Activated CD8-positive, alpha-beta memory T cell treated with anti-CD3 and anti-CD28 coated beads, Interleukin-2, amount 50 U/mL, for 24 hours (primary cell): ENCODE results near the gene TRPC1.
A peak's percentile ranks its signal among the peaks of the same experiment; 100 is the strongest.
"Not testable (repeated sequence)": the region's sequence is repeated elsewhere in the genome, so short reads cannot be mapped to it uniquely, and the experiment has no call there.

Experiments
- DNase-seq: peaks from one replicate; pipeline ENCODE4 v3.0.0-alpha.2; 2020; ENCODE audit errors: extremely low read depth

TRPC1 gene

DNA sequence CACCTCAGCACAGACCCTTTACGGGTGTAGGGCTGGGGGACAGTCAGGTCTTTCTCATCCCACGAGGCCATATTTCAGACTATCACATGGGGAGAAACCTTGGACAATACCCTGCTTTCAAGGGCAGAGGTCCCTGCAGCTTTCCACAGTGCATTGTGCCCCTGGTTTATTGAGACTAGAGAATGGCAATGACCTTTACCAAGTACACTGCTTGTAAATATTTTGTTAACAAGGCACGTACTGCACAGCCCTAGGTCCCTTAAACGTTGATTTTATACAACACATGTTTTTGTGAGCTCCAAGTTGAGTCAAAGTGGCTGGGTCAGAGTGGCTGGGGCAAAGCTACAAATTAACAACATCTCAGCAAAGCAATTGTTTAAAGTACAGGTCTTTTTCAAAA is 28.8 kb downstream of the TRPC1 start:
- not testable (repeated sequence) for DNase-seq

DNA sequence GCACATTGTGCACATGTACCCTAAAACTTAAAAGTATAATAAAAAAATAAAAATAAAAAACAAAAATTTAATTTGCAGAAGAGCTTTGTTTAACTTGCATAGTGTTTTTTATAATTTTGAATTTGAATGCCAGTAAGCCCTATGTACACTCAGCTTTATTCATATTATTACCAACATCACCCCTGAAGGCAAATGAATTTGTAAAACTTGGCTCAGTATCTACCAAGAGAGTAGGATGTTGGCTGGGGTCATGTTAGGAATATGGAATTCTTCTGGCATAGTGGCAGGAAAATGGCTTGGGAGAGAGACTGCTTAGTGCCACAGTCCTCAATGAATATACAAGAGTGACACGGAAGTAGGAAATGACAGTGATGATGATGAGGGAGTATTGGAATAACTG is 30.7 kb downstream of the TRPC1 start:
- no peak for DNase-seq

DNA sequence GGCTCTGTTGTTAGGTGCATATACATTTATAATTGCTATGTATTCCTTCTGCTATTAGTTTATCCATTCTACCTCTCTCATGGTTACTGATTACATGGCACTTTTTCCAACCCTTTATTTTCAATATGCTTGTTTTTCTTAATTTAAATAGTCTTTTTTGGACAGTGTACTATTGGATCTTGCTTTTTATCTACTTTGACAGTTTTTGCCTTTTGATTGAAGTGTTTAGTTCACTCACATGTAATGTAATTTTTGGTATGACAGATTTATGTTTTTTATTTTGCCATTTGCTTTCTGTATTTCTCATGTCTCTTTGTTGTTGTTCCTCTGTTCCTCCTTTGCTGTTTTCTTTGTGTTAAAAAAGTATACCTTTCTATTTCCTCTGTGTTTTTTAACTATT is 44.5 kb downstream of the TRPC1 start:
- no peak for DNase-seq

DNA sequence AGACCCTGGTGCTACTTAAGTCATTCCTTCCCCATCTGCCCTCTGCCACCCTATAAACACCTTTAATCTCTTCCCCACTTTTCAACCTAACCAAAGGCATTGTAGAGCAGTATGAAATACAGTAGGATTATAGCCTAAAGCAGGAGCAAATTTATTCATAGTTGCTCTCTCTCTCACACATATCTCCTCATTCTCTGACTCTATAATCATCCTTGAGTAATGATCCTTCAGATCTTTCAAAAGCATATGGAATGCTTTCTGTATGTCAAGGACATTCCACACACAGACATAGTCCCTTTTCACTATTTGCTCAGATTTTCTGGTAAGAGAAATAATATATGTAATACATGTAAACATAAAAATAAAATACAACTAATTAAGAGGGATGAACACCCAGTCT is 54.1 kb downstream of the TRPC1 start:
- DNase-seq: no peak

DNA sequence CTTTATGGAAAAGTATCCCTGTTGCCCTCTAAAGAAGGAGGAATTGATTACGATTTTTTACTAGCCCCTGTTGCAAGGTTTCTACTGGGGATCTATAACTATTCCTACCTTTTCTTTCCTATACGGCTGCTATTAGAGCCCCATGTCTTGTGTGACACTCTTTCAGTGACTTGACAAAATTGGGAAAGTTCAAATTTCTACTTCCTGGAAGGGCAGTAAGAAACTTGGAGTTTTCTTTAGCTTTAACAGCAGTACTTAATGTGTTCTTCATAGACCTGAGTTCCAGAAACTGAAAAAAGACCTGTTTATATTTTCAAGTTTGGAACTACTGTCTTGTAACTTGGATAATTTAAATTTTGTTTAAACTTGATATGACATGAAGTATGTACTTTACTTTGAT is 54.7 kb downstream of the TRPC1 start:
- DNase-seq: no peak

DNA sequence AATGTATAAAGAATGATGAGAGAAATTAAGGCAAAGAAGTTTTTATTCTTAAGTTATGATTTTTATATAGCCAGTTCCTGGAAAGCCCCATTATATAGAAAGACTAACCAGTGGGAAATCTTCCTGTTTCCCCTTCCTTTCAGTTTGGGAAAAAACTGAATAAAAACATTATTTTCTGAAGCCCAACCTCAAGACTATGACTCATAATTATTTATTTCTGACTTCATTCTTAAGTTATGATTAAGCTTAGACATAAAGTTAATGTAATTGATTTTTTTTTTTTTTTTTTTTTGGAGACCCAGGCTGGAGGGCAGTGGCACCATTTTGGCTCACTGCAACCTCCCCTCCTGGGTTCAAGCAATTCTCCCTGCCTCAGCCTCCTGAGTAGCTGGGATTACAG is 55.8 kb downstream of the TRPC1 start:
- DNase-seq: no peak

DNA sequence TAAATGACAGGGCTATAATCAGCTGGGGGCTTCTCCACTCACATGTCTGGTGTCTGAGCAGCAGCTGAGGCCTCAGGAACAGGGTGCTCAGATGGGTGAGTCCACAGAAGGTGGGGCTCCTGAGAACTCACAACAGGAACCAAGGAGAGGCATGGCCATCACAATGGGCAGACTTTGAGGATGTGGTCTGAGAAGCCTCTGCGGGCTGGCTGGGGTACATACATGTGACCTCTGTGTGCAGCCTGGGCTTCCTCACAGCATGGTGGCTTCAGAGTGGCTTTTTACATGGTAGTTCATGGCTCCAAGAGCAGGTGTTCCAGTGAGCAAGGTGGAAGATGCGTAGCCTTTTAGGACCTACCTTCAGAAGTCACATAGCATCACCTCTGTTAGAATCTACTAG is 58.8 kb downstream of the TRPC1 start:
- no peak for DNase-seq

DNA sequence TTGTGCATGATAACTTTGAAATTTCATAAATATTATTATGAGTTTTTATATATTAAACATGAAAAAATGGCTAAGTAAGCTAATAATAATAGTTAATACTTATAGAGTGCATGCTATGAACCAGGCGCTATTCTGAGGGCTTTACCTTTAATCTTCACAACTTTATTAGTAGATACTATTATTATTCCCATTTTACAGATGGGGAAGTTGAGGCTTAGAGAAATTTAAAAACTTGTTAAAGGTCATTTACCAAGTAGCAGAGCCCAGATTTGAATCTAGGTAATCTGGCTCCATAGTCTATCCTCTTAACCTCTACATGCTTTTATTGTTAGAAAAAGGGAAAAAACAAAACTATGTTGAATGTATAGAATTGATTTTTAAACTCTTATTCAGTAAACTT is 60.4 kb downstream of the TRPC1 start:
- DNase-seq: no peak

DNA sequence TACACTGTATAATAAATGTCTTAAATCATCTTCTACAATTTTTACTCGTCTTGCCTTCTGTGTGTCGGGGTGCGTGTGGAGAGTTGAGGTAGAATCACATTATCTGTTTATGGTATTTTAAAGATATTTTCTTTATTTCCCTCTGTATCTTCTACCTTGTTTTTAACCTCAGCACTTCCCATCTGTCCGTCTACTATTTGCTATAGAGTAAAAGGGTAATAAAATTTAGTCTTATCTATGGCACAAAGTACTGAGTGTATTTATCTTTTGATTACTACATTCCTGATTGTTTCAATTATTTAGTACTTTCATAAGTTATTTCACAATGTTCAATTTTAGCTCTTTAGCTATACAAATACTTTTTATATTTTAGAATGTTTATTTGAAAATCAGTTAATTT is 62.2 kb downstream of the TRPC1 start:
- no peak for DNase-seq

DNA sequence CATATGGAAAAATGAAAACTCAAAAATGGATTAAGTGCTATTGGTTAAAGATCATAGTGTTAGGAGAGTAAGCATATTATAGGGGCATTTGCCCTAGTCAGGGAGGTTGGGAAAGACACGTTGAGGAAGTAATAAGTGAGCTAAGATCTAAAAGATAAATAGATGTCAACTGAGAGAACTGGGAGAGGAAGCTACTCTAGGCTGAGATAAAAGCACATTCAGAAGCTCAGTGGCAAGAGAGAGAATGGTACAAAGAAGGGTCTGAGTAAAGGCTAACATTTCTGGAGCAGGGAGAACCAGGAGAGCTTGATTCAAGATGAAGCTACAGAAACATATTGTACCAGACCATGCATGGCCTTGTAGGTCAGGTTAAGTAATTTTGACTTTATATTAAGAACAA is 63.9 kb downstream of the TRPC1 start:
- no peak for DNase-seq

DNA sequence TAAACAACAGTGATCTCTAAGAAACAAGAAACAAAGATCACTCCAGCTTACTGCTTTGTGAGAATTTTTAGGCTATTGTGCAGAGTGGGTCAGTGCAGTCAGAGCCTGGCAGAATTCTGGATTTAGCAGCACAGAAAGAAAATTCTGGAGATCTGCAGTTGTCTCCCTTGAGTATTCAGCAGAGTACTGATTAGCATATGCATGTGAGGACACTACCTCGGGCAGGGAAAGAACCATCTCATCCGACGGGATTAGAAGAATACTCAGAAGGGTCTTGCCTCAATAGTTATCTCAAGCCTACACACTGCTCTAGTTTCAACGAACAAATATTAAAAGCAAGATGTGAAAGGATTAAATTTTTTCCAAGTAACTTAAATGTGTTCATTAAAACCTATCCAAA is 70.7 kb downstream of the TRPC1 start:
- no peak for DNase-seq

DNA sequence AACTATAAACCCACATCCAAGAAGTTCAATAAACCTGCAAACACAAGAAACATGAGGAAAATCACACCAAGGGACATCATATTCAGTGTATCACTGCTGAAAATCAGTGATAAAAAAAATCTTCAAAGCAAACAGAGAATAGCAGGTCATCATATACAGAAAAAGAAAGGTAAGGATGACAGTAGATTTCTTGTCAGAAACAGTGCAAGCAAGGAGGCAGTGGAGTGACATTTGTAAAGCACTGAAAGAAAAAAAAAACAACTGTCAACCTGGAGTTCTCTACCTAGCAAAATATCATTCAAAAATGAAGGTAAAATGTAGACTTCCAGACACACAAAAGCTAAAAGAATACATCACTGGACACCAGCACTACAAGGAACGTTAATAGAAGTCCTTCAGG is 71.5 kb downstream of the TRPC1 start:
- DNase-seq: no peak

DNA sequence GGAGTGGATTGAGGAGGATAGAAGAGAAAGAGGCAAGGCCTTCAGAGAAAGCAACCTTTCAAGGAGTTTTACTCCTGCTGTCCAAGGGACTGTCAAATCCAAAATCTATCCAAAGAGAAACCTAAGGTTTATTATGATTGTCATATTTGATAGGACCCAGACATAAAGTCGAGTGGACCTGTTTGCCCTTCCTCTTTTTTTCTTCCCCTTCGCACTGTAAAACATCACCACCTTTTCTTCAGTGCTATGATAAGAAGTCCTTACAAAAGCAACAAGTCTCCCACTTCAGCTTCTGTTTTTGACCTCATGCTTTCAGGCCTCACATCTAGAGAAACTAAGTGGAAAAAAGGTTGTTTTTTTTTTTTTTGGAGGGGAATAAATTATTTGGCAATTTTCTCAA is 73.0 kb downstream of the TRPC1 start:
- DNase-seq: no peak

DNA sequence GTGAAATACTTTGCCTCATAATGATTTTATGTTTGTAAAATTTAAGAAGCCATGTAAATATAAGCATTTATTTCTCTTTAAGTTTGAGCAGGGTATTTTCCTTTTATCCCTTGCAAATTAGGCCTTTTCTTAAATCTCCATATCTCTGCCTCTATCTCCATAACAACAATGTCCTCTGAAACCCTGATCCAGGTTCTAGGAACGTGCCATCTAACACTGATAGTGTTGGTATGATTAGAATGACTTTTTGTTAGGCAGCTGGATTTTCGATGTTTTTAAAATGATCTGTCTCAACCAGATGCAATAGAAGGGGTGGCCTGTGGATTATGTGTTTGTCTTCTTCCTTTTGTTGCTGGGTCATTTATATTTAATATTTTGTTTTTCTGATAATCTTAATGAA is 77.9 kb downstream of the TRPC1 start:
- DNase-seq: no peak

DNA sequence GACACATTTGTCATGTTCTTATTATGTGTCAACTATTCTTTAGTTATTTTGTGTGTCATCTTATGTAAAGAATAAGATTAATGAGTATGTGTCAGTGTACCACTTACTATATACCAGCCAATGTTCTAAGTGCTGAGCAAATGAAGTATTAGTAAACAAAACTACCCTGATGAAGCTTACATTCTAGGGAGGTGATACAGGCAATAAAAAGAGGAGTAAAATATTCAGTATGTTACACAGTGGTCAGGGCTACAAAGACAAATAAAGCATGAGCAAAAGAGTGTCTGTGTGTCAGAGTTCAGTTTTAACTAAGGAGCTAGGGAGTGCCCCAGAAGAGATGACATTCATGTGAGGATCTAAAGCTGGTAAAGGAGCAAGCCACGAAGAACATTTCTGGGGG is 79.1 kb downstream of the TRPC1 start:
- no peak for DNase-seq

DNA sequence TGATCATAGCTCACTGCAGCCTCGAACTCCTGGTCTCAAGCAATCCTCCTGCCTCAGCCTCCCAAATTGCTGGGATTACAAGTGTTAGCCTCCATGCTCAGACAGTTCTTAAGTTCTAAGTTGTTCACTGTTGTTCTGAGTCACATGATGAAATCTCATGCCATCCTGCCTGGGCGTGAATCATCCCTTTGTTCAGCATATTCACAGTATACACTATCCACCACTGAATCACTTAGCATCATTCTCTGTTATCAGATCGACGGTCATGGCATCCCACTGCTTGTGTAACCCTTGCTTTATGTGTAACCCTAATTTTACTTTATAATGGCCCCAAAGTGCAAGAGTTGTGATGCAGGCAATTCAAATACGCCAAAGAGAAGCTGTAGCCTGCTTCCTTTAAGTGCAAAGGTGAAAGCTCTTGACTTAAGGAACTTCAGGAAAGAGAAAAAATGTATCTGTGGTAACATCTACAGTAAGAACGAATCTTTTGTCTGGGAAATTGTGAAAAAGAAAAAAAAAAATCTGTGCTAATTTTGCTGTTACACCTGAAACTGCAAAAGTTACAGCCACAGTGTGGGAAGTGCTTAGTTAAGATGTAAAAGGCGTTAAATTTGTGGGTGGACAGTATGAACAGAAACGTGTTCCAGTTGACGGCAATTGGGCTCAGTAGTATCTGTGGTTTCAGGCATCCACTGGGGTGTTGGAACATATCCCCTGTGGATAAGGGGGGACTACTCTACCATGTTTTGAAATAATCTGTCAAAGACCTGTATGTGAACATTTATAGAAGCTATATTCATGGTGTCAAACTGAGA is 84.5 kb downstream of the TRPC1 start:
- DNase-seq: no peak

DNA sequence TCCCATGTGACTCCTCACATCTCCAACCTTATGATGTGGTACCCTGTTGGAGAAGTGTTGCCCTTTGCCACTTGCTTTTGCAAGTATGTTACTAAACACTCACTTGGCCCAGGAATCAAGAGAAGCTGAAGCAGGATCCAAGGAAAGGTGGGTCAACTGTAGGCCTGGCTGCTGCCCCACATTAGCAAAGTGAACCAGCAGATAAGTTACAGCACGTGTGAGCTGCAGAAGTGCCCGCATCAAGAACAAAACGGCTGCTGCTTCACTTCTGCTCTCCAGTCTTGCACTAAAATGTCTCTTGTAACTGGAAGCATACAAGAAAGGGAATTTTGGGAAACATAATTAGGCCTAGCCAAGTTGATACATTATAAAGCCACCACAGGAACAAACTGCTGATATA is 85.4 kb downstream of the TRPC1 start:
- DNase-seq: no peak

DNA sequence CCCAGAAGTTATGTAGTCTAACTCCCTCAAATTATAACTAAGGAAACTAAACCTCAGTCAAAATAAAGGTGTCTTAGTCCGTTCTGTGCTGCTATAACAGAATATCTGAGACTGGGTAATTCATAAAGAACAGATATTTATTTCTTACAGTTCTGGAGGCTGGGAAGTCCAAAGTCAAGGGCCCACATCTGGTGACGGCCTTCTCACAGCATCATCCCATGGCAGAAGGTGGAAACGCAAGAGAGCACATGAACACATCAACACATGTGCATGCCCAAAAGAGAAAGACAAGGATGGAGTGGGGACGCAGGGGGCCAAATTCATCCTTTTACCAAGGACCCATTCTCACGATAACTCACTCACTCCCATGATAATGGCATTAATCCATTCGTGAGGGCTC is 92.0 kb downstream of the TRPC1 start:
- no peak for DNase-seq

DNA sequence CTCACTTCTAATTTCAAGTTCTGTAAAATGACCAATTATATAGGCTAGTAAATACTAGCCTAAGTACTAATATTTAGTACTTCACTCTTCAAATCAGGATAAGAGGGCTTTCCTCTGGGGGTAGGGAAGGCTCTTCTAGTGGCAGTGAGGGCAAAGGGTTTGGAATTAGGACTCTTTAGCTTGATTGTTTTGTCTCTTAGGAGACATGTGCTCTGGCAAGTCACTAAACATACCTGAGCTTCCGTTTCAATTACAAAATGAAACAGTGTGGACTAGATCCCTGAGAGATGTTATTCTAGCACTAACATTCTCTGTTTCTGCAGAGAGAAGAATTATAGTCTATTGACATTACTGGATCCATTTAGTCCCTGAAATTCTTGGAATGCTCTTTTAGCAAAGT is 93.5 kb downstream of the TRPC1 start:
- DNase-seq: no peak

DNA sequence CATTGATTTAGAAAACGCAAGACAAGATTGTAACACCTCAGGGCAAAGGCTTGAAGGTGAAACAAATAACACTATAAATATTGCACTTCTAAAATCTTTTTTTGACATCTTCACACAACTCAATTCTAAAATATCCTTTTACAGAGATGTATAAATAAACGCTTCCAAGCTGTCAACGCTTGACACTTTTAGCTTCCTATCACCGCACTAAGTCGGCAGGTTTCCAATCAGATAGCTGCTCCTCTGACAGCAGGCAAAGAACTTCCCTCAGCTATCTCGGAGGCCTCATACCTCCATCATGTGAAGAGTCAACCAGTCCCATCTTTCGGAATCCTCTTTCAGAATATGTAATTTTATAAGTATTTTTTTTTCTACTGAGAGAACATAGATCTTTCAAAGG is 94.1 kb downstream of the TRPC1 start:
- DNase-seq: no peak

DNA sequence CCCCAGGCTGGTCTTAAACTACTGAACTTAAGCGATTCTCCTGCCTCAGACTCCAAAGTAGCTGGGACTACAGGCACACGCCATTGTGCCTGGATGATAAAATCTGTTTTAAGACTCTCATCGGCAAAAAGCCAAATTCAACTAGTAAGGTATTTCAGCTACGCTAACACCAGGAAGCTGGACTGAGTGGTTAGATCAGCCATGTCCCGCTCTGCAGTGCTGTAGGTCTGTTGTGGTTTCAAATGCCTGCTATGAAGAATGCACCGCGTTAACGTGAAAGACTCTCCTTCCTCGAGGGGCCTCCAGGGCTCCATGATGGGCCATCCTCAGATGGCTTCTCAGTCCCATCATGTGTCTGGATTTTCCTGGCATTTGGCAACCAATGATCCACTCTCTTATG is 94.8 kb downstream of the TRPC1 start:
- no peak for DNase-seq

DNA sequence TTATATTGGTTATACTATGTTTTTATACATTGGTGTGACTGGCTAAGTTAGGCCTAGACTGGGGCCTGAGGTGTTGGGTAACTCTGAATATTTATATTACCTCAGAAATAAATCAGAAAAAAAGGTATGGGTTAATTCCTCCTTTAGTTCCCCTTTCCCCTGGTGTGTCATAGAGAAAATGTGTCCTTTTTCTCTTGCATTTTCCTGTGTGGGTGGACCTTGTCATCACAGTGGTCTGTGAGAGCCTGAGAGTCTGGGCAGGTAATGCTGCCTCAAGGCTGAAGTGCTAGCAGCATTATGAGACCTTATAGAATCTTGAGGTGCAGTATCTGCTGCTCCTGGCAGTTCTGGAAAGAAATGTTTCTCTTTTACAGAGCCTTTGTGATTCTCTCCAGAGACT is 95.3 kb downstream of the TRPC1 start:
- DNase-seq: no peak

DNA sequence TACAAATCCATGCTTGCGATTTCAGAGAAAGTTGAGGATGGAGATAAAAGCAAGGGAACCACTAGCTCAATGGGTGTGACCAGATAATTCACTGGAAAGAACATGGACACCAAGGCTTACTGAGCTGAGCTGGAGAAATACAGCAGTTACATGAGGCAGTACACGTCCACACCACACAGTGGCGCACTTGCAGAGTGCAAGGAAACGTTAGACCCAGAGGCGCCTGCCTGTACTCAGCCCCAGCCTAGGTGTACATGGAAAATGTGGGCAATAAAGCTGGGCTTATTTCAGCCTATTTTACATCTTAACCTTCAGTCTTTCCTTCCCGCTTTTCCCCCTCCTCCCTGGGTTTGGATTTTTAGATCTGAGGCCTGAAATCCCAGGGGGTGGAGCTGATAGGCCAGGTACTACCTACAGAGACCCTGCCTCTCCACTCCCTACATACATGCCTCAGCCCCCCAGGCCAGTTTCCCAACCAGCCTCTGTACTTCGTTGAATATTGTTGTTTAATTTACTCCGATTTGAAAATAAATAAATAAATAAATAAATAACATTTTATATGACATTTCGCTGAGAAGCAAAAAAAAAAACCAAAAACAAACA is 105.0 kb downstream of the TRPC1 start:
- peak; percentile 36 for DNase-seq

DNA sequence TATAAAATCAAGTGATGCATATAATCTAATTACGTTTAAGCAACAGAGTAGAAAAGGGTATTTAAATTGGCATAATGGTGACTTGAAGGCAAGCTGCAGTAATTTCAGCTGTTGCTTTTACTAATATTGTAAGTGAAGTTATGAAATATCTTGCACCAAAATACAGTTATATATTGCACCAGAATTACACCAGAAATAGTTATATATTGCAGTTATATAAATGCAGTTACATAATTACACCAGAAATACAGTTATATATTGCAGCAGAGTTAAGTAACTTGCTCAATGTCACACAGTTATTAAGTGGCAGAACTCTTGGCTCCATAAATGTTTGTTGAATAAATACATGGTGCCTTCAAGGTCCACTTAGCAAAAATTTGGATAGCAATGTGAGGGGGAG is 113.7 kb downstream of the TRPC1 start:
- DNase-seq: no peak
